AG04450 (cell line): ENCODE measurements around the gene PCGF1. TPM values are rescaled to one million over a fixed set of nuclear protein-coding genes. Genes with fewer than 3 reads are reported as not detected.
A peak's percentile ranks its signal among the peaks of the same experiment; 100 is the strongest.

Experiments used
- CTCF ChIA-PET: fragments of 300-600, 350-600 bp; formaldehyde crosslinking; extraction: SDS; loops from one replicate; lab custom pipeline; 2022; ENCODE audit warnings: antibody characterized with exemption, inconsistent platforms; lab: Charles Lee
- POLR2A ChIA-PET: fragments of 350-600 bp; formaldehyde crosslinking; extraction: SDS; loops from one replicate; lab custom pipeline; 2021; ENCODE audit warnings: antibody characterized with exemption, inconsistent platforms; lab: Yijun Ruan, JAX
- DNase-seq: peaks from one replicate; pipeline ENCODE4 v3.0.0-alpha.2; 2011; ENCODE audit warnings: low read depth, low spot score
- H3K27ac ChIP-seq: one replicate; pipeline ENCODE4 v1.5.1; 2012; ENCODE audit warnings: low read depth, low read length, control low read depth
- H3K27me3 ChIP-seq: one replicate; pipeline ENCODE4 v1.6.0; 2012; ENCODE audit warnings: low read length; ENCODE audit not compliant: control insufficient read depth, insufficient read depth
- H3K4me3 ChIP-seq: 2 replicates; pipeline ENCODE4 v1.5.1; 2011; ENCODE audit warnings: mild to moderate bottlenecking, low read depth, low read length, control low read depth
- H3K9me3 ChIP-seq: 2 replicates; pipeline ENCODE4 v1.5.1; 2012; ENCODE audit warnings: low read length; ENCODE audit not compliant: control insufficient read depth, insufficient read depth
- CTCF ChIP-seq: IDR thresholded peaks from 2 replicates; pipeline ENCODE4 v1.5.1; 2011; ENCODE audit warnings: low read depth, low read length, control low read depth, inconsistent platforms
- polyA plus RNA-seq: library from polyadenylated mRNA; depleted of rRNA; stranded (reverse); fragments of >200 nt; gene quantifications from 2 replicates; pipeline ENCODE4 v1.2.3, GENCODE V29; 2011

The PCGF1 gene
- polyA plus RNA-seq, 1 experiment: 20.9 TPM

- peak overlapping the region; percentile 70 for H3K27ac ChIP-seq
- no peak for TF ChIP-seq CTCF
- peak overlapping the region; percentile 99 for H3K4me3 ChIP-seq
- POLR2A ChIA-PET: interaction anchor here (0.6 to 2.8 kb wide), 9 partner anchors 9 to 281 kb away, joined by 3 to 16 read pairs (median 4); partner anchors contain the start of genes AUP1, HTRA2, INO80B and LOXL3
- no peaks in the 10 kb centered on the region for H3K27me3 ChIP-seq
- CTCF ChIA-PET: interaction anchor here (0.6 to 12.6 kb wide), 9 partner anchors 10 to 396 kb away, joined by 3 to 174 read pairs (median 6); partner anchors contain the start of genes AUP1, HTRA2 and MRPL53
- DNase-seq: no peak
- no peaks in the 10 kb centered on the region; the same call in 1 of the 2 replicates for H3K9me3 ChIP-seq
Observed at GRCh38 chr2:74481961-74482800, 25.3 kb downstream of the PCGF1 start.

GRCh38 chr2:74481431-74481830, 26.1 kb downstream of the PCGF1 start:
- ChIA-PET CTCF (interaction anchor here (1.5 to 12.6 kb wide), 3 partner anchors 23 to 106 kb away, joined by 4 to 174 read pairs (median 11); no protein-coding TSS in a partner anchor), POLR2A (interaction anchor here (1.1 to 2.8 kb wide), 6 partner anchors 9 to 72 kb away, joined by 3 to 16 read pairs (median 6); partner anchors contain the start of genes AUP1, HTRA2, INO80B and LOXL3)
- no peak for DNase-seq
- Histone ChIP-seq H3K27ac (peak overlapping the region; percentile 21), H3K9me3 (no peaks in the 10 kb centered on the region; the same call in 1 of the 2 replicates), H3K4me3 (peak overlapping the region; percentile 99), H3K27me3 (no peaks in the 10 kb centered on the region)
- no peak for TF ChIP-seq CTCF

- peak; percentile 17; the same call in 1 of the 2 replicates for TF ChIP-seq CTCF
- H3K27me3 ChIP-seq: no peaks in the 10 kb centered on the region
- no peak for DNase-seq
- H3K9me3 ChIP-seq: no peaks in the 10 kb centered on the region; the same call in 1 of the 2 replicates
- no peak overlapping the region for H3K27ac ChIP-seq
- no peak overlapping the region for H3K4me3 ChIP-seq
- CTCF ChIA-PET: interaction anchor here (1.2 kb wide), 1 partner anchor 110 kb away, joined by 3 read pairs; no protein-coding TSS in a partner anchor
- POLR2A ChIA-PET: no interaction called here
Observed at GRCh38 chr2:74474899-74475298, 32.6 kb downstream of the PCGF1 start.

- ChIA-PET POLR2A (interaction anchor here (0.8 kb wide), 1 partner anchor 17 kb away, joined by 3 read pairs; no protein-coding TSS in a partner anchor), CTCF (interaction anchor here (0.6 to 0.9 kb wide), 3 partner anchors 9 to 170 kb away, joined by 3 to 4 read pairs (median 3); no protein-coding TSS in a partner anchor)
Observed at GRCh38 chr2:74474481-74474880, 33.0 kb downstream of the PCGF1 start.

More at GRCh38 chr2:74474481-74474880, 33.0 kb downstream of the PCGF1 start:
- DNase-seq: no peak
- H3K9me3 ChIP-seq: no peaks in the 10 kb centered on the region; the same call in 1 of the 2 replicates
- H3K4me3 ChIP-seq: no peak overlapping the region
- H3K27ac ChIP-seq: no peak overlapping the region
- TF ChIP-seq CTCF: no peak
- H3K27me3 ChIP-seq: no peaks in the 10 kb centered on the region
